Anterior cingulate cortex (tissue), 58 donors: ENCODE measurements around the gene KCTD18.

Source experiments
- DNase-seq, 58 donors: peaks; one replicate each; lab custom pipeline; 2025; lab: John Stamatoyannopoulos, UW

The KCTD18 gene

GRCh38 chr2:200488169-200488568, 21.7 kb downstream of the KCTD18 start:
- DNase-seq, result no peak

- no peak for DNase-seq
Measured at GRCh38 chr2:200486529-200486928, 23.3 kb downstream of the KCTD18 start.

GRCh38 chr2:200484934-200485333, 24.9 kb downstream of the KCTD18 start:
- DNase-seq, result no peak

- DNase-seq, result no peak
Measured at GRCh38 chr2:200483729-200484198, 26.1 kb downstream of the KCTD18 start.

GRCh38 chr2:200482194-200482593, 27.7 kb downstream of the KCTD18 start:
- DNase-seq, result no peak

GRCh38 chr2:200479692-200480265, 30.1 kb downstream of the KCTD18 start:
- no peak for DNase-seq

GRCh38 chr2:200477667-200478131, 32.2 kb downstream of the KCTD18 start:
- peak in 27 of 58 donors; percentile 18 to 63 (median 42) for DNase-seq

GRCh38 chr2:200476836-200477235, 33.0 kb downstream of the KCTD18 start:
- peak in 4 of 58 donors; percentile 9 to 24 (median 17) for DNase-seq

- no peak for DNase-seq
Measured at GRCh38 chr2:200475795-200476194, 34.1 kb downstream of the KCTD18 start.

GRCh38 chr2:200472853-200473464, 36.9 kb downstream of the KCTD18 start:
- no peak for DNase-seq

GRCh38 chr2:200471928-200472645, 37.8 kb downstream of the KCTD18 start:
- no peak for DNase-seq

- DNase-seq, result peak in 25 of 58 donors; percentile 9 to 66 (median 32)
Measured at GRCh38 chr2:200471324-200471848, 38.5 kb downstream of the KCTD18 start.

- peak in 34 of 58 donors; percentile 13 to 81 (median 50) for DNase-seq
Measured at GRCh38 chr2:200470230-200470629, 39.6 kb downstream of the KCTD18 start.

GRCh38 chr2:200469708-200470211, 40.1 kb downstream of the KCTD18 start:
- peak in 19 of 58 donors; percentile 19 to 69 (median 45) for DNase-seq

- no peak for DNase-seq
Measured at GRCh38 chr2:200467806-200468681, 41.8 kb downstream of the KCTD18 start.

GRCh38 chr2:200466425-200467418, 43.1 kb downstream of the KCTD18 start:
- DNase-seq, result no peak

GRCh38 chr2:200463452-200463851, 46.4 kb downstream of the KCTD18 start:
- DNase-seq, result no peak

GRCh38 chr2:200461846-200462710, 47.8 kb downstream of the KCTD18 start:
- DNase-seq, result no peak
